Kidney (tissue), 14 donors: Measurements from ENCODE around the gene SGCE. TPM values are rescaled to one million over a fixed set of nuclear protein-coding genes. Genes with fewer than 3 reads are reported as not detected.

ENCODE experiments used
- DNase-seq, 5 donors: peaks; one replicate each; pipeline ENCODE4 v3.0.0-alpha.2; 2013 to 2020
- FAIRE-seq: peaks from 2 replicates; lab custom pipeline; 2012; peaks lifted over from hg19 to GRCh38; lab: Jason Lieb, UNC
- H3K27ac ChIP-seq, 2 donors: one replicate each; pipeline ENCODE4 v1.7.0; 2013; ENCODE audit warnings: low read depth in 2 of 2, low read length in 2 of 2, inconsistent platforms in 1 of 2
- H3K27me3 ChIP-seq: one replicate; pipeline ENCODE4 v1.7.1; 2013; ENCODE audit warnings: low read length, inconsistent platforms; ENCODE audit not compliant: control insufficient read depth, insufficient read depth
- H3K36me3 ChIP-seq, 3 donors: one replicate each; pipeline versions ENCODE4 v1.7.0 to v1.7.1; 2013; ENCODE audit warnings: low read length in 3 of 3, control low read depth in 1 of 3, inconsistent platforms in 1 of 3; ENCODE audit not compliant: insufficient read depth in 3 of 3, control insufficient read depth in 2 of 3
- H3K4me1 ChIP-seq, 3 donors: one replicate each; pipeline versions ENCODE4 v1.7.0 to v1.7.1; 2013; ENCODE audit warnings: low read length in 3 of 3, inconsistent platforms in 1 of 3, low read depth in 1 of 3; ENCODE audit not compliant: control insufficient read depth in 2 of 3, insufficient read depth in 2 of 3
- H3K4me3 ChIP-seq, 3 donors: one replicate each; pipeline versions ENCODE4 v1.7.0 to v1.8.1; 2013; ENCODE audit warnings: low read length in 3 of 3, control low read depth in 1 of 3, inconsistent platforms in 1 of 3
- H3K9ac ChIP-seq, 3 donors: one replicate each; pipeline versions ENCODE4 v1.7.0 to v1.7.1; 2013; ENCODE audit warnings: low read length in 3 of 3, control low read depth in 1 of 3, inconsistent platforms in 1 of 3
- H3K9me3 ChIP-seq, 3 donors: one replicate each; pipeline versions ENCODE4 v1.7.0 to v1.7.1; 2013; ENCODE audit warnings: low read length in 3 of 3, control low read depth in 1 of 3, inconsistent platforms in 1 of 3; ENCODE audit not compliant: control insufficient read depth in 2 of 3, insufficient read depth in 1 of 3
- CTCF ChIP-seq: IDR thresholded peaks from 3 replicates; pipeline ENCODE4 v1.5.1; 2012; ENCODE audit warnings: mild to moderate bottlenecking, moderate library complexity, borderline replicate concordance; ENCODE audit not compliant: insufficient read depth; ENCODE audit errors: extremely low read depth
- intact Hi-C: fragments of 100-400 bp; cut with DNase I; formaldehyde crosslinking; loops from one replicate; pipeline ENCODE4 v1.11.1; 2022
- polyA plus RNA-seq: library from polyadenylated mRNA; stranded (reverse); fragments of 350-450 nt; fragmentation: Illumina TruSeq; extraction: RNeasy Lipid Tissue Mini Kit (QIAGEN cat#74804); gene quantifications from one replicate; pipeline ENCODE4 v1.2.3, GENCODE V29; 2014; ENCODE audit warnings: low read depth, low replicate concordance; ENCODE audit not compliant: insufficient read depth
- total RNA-seq: library from RNA; stranded (reverse); fragmentation: NEBNext Ultra II Directional; extraction: Animal tissue kit (Norgen Biotek cat#: 25700); gene quantifications from one replicate; pipeline ENCODE4 v1.2.1, GENCODE V29; 2021
- donor health status: control.
- donor health status: control.
- donor health status: control.
- donor health status: control.
- donor health status: control.
- donor health status: DM: yes; HTN: yes; CAD: no.
- donor health status: Normal renal cell carcinoma (clear cell type).

SGCE gene
- total and polyA plus RNA-seq, 2 donors from 2014 or later = 56.5 to 59.6 TPM

- Histone ChIP-seq H3K27ac (no peak overlapping the region), H3K9me3 (no peaks in the 10 kb centered on the region), H3K4me1 (no peaks in the 10 kb centered on the region), H3K36me3 (no peaks in the 10 kb centered on the region), H3K4me3 (no peak overlapping the region), H3K9ac (no peak overlapping the region), H3K27me3 (no peaks in the 10 kb centered on the region)
- DNase-seq (no peak), FAIRE-seq (no peak)
- intact Hi-C loops = no loop called here
- TF ChIP-seq CTCF = no peak
Observed at GRCh38 chr7:94650147-94651051, 5.5 kb downstream of the SGCE start.

- no peak overlapping the region for H3K9ac ChIP-seq
- H3K4me3 ChIP-seq = no peak overlapping the region
Observed at GRCh38 chr7:94649450-94649849, 6.5 kb downstream of the SGCE start.

GRCh38 chr7:94648731-94649130 lies 7.2 kb downstream of the SGCE start:
- no peak for TF ChIP-seq CTCF
- FAIRE-seq = no peak

More at GRCh38 chr7:94649450-94649849, 6.5 kb downstream of the SGCE start:
- Histone ChIP-seq H3K27ac (no peak overlapping the region), H3K9me3 (no peaks in the 10 kb centered on the region), H3K36me3 (no peaks in the 10 kb centered on the region), H3K27me3 (no peaks in the 10 kb centered on the region), H3K4me1 (no peaks in the 10 kb centered on the region)
- no peak for FAIRE-seq
- no peak for DNase-seq
- TF ChIP-seq CTCF = no peak
- intact Hi-C loops = no loop called here

More at GRCh38 chr7:94648731-94649130, 7.2 kb downstream of the SGCE start:
- intact Hi-C loops = no loop called here
- Histone ChIP-seq H3K9me3 (no peaks in the 10 kb centered on the region), H3K9ac (no peak overlapping the region), H3K27me3 (no peaks in the 10 kb centered on the region), H3K36me3 (no peaks in the 10 kb centered on the region), H3K27ac (no peak overlapping the region), H3K4me1 (no peaks in the 10 kb centered on the region), H3K4me3 (no peak overlapping the region)
- no peak for DNase-seq
